ENCODE data around the gene CADPS2.

The CADPS2 gene

GRCh38 chr7:122600630-122601029, 285.6 kb downstream of the CADPS2 start:
- DNase-seq (ENCODE audit: low spot score) = no peak

GRCh38 chr7:122600042-122600441, 286.2 kb downstream of the CADPS2 start:
- no peak for DNase-seq (ENCODE audit: low spot score)

DNA sequence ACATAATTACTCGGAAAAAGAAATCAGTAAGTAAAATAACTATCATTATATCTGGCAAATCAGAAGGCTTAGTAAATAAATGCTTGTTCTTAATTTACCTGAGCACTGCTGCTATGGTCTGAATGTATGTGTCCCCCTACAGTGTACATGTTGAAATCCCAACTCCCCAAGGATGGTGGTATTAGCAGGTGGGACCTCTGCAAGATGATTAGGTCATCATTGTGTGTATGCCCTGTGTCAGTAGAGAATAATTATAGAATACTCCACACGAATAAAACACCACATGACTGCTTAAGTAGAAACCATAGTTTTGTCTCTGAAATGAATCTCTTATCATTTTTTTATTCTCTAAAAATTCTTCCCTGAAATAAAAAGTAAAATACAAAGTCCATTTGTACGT, 289.0 kb downstream of the CADPS2 start:
- DNase-seq (ENCODE audit: low spot score) = no peak

DNA sequence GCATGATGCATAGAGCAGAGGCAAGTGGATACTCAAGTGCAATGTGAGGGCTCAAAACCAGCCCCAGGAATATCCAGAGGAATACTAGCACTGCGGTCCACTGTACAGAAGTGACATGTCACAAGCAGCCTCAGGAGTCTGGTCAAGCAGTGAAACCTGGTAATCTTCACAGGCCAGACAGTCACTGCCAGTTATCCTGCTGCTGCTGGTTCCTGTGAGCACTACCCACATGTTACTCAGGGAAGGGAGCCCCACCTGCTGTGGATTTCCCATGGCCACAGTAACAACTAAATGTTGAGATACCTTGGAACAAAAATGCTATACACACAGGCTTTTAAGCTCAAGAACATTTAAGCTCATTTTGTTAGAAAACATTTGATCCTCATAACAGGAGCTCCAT, 290.4 kb downstream of the CADPS2 start:
- no peak for DNase-seq (ENCODE audit: low spot score)

- DNase-seq (ENCODE audit: low spot score) = no peak
Observed at GRCh38 chr7:122588621-122589020, 297.6 kb downstream of the CADPS2 start.

GRCh38 chr7:122584676-122585251, 301.5 kb downstream of the CADPS2 start:
- no peak for DNase-seq (ENCODE audit: low spot score)

DNA sequence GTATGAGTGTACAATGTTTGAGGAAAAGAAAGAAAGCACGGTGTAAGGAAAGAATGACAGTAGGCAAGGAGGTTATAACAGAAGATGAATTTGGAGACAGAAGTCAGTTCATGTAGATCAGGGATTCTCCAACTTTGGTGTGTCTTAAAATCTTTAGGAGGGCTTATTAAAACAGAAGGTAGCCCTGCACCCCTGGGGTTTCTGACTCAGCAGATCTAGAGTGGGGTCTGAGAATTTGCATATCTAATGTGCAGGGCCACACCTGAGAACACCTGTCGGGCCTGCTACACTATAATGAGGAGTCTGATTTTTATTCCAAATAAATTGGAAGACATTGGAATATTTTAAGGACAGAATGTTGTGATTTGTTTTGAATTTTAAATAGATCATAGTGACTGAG, 307.9 kb downstream of the CADPS2 start:
- no peak for DNase-seq (ENCODE audit: low spot score)

GRCh38 chr7:122577449-122578003, 308.7 kb downstream of the CADPS2 start:
- DNase-seq (ENCODE audit: low spot score) = no peak

DNA sequence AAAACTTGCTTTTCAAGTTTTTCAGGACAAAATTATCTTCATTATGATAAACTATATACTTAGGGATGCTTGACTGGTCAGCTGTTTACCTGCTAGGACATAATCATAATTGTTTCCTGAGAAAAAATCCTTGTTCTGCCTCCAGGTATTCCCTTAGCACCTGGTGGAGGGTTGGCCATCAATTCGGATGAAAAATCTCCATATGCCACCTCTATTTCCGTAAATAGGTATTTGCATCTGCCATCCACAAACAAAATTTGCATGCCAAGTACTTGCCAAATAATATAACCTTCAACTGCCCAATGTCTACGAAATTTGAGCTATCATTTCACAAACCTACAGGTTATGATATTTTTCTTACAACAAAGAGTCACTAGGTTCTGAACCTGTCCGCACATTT, 313.6 kb downstream of the CADPS2 start:
- DNase-seq (ENCODE audit: low spot score) = no peak

DNA sequence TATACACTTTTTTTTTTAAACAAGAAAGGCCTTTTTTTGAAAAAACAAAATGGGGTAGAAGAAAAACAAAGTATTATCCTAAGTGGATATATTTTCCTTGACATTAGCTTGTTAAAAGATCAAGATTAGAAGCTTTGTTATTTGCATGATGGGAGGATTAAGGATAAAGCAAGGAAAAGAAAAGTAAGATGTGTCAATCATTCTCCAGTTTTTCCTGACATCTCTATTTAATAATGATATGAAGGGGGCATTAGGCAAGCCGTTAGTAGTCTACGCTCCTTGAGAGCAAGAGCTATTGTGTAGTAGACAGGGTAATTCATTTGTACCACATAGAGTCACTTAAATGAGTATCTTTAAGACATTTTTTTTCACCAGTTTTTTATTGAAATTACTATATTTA, 324.9 kb downstream of the CADPS2 start:
- DNase-seq (ENCODE audit: low spot score) = no peak

GRCh38 chr7:122556873-122557542, 329.3 kb downstream of the CADPS2 start:
- DNase-seq (ENCODE audit: low spot score) = no peak

- no peak for DNase-seq (ENCODE audit: low spot score)
Observed at GRCh38 chr7:122556219-122556618, 330.0 kb downstream of the CADPS2 start.

GRCh38 chr7:122553761-122554160, 332.5 kb downstream of the CADPS2 start:
- no peak for DNase-seq (ENCODE audit: low spot score)

- DNase-seq (ENCODE audit: low spot score) = no peak
Observed at GRCh38 chr7:122552769-122553168, 333.5 kb downstream of the CADPS2 start.

GRCh38 chr7:122550545-122550944, 335.7 kb downstream of the CADPS2 start:
- no peak for DNase-seq (ENCODE audit: low spot score)

DNA sequence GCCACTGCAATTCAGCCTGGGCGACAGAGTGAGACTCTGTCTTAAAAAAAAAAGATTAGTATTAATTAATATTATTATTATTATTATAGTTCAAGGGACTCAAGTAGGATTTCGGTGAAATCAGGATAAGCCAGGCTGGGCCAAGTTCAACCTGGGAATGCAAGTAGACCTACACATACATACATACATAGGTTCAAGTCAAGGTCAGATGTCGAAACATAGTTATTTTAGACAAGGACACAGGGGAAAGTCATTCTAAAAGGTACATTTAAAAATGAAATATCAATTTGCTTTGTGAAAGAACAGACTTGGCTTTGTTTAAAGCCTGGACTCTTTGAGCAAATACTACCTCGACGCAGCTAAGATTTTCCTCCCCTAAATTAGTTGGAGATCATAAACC, 336.7 kb downstream of the CADPS2 start:
- DNase-seq (ENCODE audit: low spot score) = no peak

- no peak for DNase-seq (ENCODE audit: low spot score)
Observed at GRCh38 chr7:122546496-122546895, 339.8 kb downstream of the CADPS2 start.

DNA sequence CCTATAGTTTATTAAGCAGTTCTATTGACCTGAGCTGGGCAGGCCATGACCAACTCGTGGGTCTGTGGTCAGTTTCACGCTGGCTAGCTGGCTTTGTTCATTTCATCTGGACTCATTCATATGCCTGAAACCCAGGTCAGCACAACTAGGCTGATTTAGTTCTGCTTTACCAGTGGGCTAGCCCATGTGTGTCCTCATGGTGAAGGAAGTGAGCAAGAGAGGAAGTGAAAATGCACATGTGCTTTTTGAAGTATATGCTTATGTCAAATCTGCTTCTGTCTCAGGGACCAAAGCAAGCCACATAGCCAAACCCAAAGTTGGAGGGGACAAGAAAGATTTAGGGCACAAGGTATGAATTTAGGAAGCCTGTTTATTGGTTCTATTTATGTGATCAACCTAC, 341.8 kb downstream of the CADPS2 start:
- peak; percentile 10 for DNase-seq (ENCODE audit: low spot score)

GRCh38 chr7:122543891-122544290, 342.4 kb downstream of the CADPS2 start:
- no peak for DNase-seq (ENCODE audit: low spot score)

- no peak for DNase-seq (ENCODE audit: low spot score)
Observed at GRCh38 chr7:122543166-122543565, 343.1 kb downstream of the CADPS2 start.

- DNase-seq (ENCODE audit: low spot score) = no peak
Observed at GRCh38 chr7:122535086-122535485, 351.2 kb downstream of the CADPS2 start.

GRCh38 chr7:122532406-122533269, 353.6 kb downstream of the CADPS2 start:
- peak; percentile 12 for DNase-seq (ENCODE audit: low spot score)
